Peyer's patch (tissue), 4 donors: ENCODE data around the gene TULP1. TPM values are rescaled to one million over a fixed set of nuclear protein-coding genes. Genes with fewer than 3 reads are reported as not detected.

Source experiments
- DNase-seq, 3 donors: peaks; one replicate each; pipeline ENCODE4 v3.0.0-alpha.2; 2017 to 2019
- H3K27ac ChIP-seq, 4 donors: fragments of 200-600 bp; sonication (generic); one replicate each; pipeline ENCODE4 v1.5.1; 2016 to 2019
- H3K27me3 ChIP-seq, 2 donors: fragments of 200-600 bp; sonication (generic); one replicate each; pipeline ENCODE4 v1.5.1; 2019
- H3K36me3 ChIP-seq, 3 donors: fragments of 200-600 bp; sonication (generic); one replicate each; pipeline ENCODE4 v1.5.1; 2016 to 2019
- H3K4me1 ChIP-seq, 4 donors: fragments of 200-600 bp; sonication (generic); one replicate each; pipeline ENCODE4 v1.5.1; 2016 to 2019
- H3K4me3 ChIP-seq, 4 donors: fragments of 200-600 bp; sonication (generic); 1 replicate in 3 of 4; 2 replicates in 1 of 4; pipeline ENCODE4 v1.5.1; 2016 to 2019; ENCODE audit warnings: mild to moderate bottlenecking in 1 of 4
- H3K9me3 ChIP-seq, 4 donors: fragments of 200-600 bp; sonication (generic); one replicate each; pipeline ENCODE4 v1.5.1; 2016 to 2019; ENCODE audit warnings: mild to moderate bottlenecking in 1 of 4
- CTCF ChIP-seq, 6 experiments: fragments of 450-650 bp in 4 of 6; fragments of 200-600 bp in 2 of 6; sonication (generic) in 1 of 6; IDR thresholded peaks; one replicate each; pipeline ENCODE4 v1.5.1; 2017 to 2019; ENCODE audit warnings: antibody characterized with exemption in 6 of 6, mild to moderate bottlenecking in 3 of 6, moderate library complexity in 1 of 6
- POLR2A ChIP-seq, 2 donors: fragments of 450-650 bp; IDR thresholded peaks; one replicate each; pipeline ENCODE4 v1.5.1; 2017; ENCODE audit warnings: antibody characterized with exemption in 2 of 2, mild to moderate bottlenecking in 2 of 2, moderate library complexity in 2 of 2
- total RNA-seq, 4 donors: library from RNA; depleted of rRNA; stranded (reverse); fragments of >200 nt; gene quantifications; one replicate each; pipeline ENCODE4 v1.1.0, GENCODE V29; 2016

TULP1 gene
- total RNA-seq, 4 donors from 2014 or later: not detected

- H3K36me3 ChIP-seq: no peaks in the 10 kb centered on the region
- DNase-seq: no peak
- TF ChIP-seq CTCF (IDR thresholded peaks at IDR 0.05) (no peak), POLR2A (IDR thresholded peaks at IDR 0.05) (no peak)
- no peaks in the 10 kb centered on the region for H3K27me3 ChIP-seq
- H3K4me3 ChIP-seq: no peak overlapping the region
- H3K27ac ChIP-seq: no peak overlapping the region
- H3K9me3 ChIP-seq: no peaks in the 10 kb centered on the region
- peaks cover 0 to 24% (median 6%) of the 10 kb centered on the region in 4 donors for H3K4me1 ChIP-seq
Measured at GRCh38 chr6:35499372-35499771, 13.3 kb downstream of the TULP1 start.

GRCh38 chr6:35498422-35499067 lies 14.2 kb downstream of the TULP1 start:
- no peaks in the 10 kb centered on the region for H3K9me3 ChIP-seq
- peak in 1 of 3 donors; percentile 40 for DNase-seq
- H3K27ac ChIP-seq: peak overlapping the region in 3 of 4 donors; percentile 80 to 99 (median 98)
- H3K4me3 ChIP-seq: peak overlapping the region; percentile 81 to 99 (median 91)
- H3K4me1 ChIP-seq: peaks cover 0 to 29% (median 8%) of the 10 kb centered on the region in 4 donors
- TF ChIP-seq POLR2A (IDR thresholded peaks at IDR 0.05) (no peak), CTCF (IDR thresholded peaks at IDR 0.05) (no peak)
- no peaks in the 10 kb centered on the region for H3K27me3 ChIP-seq
- no peaks in the 10 kb centered on the region for H3K36me3 ChIP-seq

GRCh38 chr6:35497571-35498421 lies 14.9 kb downstream of the TULP1 start:
- no peaks in the 10 kb centered on the region for H3K36me3 ChIP-seq
- peak; percentile 33 to 77 (median 72) for DNase-seq
- peaks cover 0 to 34% (median 8%) of the 10 kb centered on the region in 4 donors for H3K4me1 ChIP-seq
- no peaks in the 10 kb centered on the region for H3K27me3 ChIP-seq
- H3K4me3 ChIP-seq: peak overlapping the region; percentile 81 to 99 (median 91)
- H3K9me3 ChIP-seq: no peaks in the 10 kb centered on the region
- TF ChIP-seq POLR2A (IDR thresholded peaks at IDR 0.05): no peak
- TF ChIP-seq CTCF (IDR thresholded peaks at IDR 0.05): peak in 1 of 6 experiments; percentile 13
- H3K27ac ChIP-seq: peak overlapping the region; percentile 80 to 99 (median 98)

GRCh38 chr6:35496841-35497570 lies 15.7 kb downstream of the TULP1 start, which contains the start of gene TEAD3:
Gene TEAD3 (minus strand): TSS chr6:35497079.
- H3K4me3 ChIP-seq: peak within 1 kb of the TSS; percentile 81 to 99 (median 91)
- peaks cover 0 to 42% (median 8%) of the 10 kb centered on the region in 4 donors for H3K4me1 ChIP-seq
- TF ChIP-seq CTCF (IDR thresholded peaks at IDR 0.05): peak in 1 of 6 experiments; percentile 1
- peak in 1 of 2 donors; percentile 17 for TF ChIP-seq POLR2A (IDR thresholded peaks at IDR 0.05)
- peak; percentile 26 to 85 (median 71) for DNase-seq
- peak within 1 kb of the TSS; percentile 80 to 99 (median 98) for H3K27ac ChIP-seq
- no peaks in the 10 kb centered on the region for H3K27me3 ChIP-seq
- H3K36me3 ChIP-seq: no peaks in the 10 kb centered on the region
- no peaks in the 10 kb centered on the region for H3K9me3 ChIP-seq
